ENCODE results near the gene CHID1.
A peak's percentile ranks its signal among the peaks of the same experiment; 100 is the strongest.

Gene CHID1

DNA sequence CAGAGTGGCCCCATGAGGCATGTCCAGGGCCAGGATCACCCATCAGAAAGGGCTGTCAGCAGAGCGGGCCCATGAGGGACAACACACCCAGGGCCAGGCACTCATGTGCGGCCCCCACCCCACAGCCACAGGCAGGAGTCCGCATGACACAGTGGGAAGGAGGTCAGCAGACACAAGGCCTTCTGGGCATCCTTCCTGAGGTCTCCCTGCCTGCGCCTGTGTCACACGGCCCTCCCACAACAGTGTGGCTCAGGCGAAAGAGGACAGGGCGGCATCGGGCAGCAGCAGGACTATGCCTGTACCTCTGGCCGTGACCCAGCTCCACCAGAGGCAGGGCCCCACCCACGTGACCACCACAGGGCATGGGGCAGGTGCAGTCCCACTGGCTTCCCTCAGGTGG, 27.1 kb downstream of the CHID1 start:
- no peak for DNase-seq

- no peak for DNase-seq
These were observed 28.0 kb downstream of the CHID1 start for GRCh38 chr11:882596-882995.

- DNase-seq, result no peak
These were observed 30.2 kb downstream of the CHID1 start for GRCh38 chr11:880447-880846.

DNA sequence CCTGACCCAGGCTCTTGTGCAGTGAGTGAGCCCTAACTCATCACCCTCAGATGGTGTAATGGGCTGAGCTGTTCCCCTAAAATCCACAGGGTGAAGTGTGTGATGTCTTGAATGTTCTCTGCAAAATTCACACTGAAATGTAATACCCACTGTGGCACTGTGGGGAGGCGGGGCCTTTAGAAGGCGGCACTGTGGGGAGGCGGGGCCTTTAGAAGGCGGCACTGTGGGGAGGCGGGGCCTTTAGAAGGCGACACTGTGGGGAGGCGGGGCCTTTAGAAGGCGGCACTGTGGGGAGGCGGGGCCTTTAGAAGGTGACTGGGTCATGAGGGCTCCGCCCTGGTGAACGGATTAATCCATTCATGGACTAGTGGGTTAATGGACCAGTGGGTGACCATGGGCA, 33.0 kb downstream of the CHID1 start:
- peak; percentile 61 for DNase-seq

DNA sequence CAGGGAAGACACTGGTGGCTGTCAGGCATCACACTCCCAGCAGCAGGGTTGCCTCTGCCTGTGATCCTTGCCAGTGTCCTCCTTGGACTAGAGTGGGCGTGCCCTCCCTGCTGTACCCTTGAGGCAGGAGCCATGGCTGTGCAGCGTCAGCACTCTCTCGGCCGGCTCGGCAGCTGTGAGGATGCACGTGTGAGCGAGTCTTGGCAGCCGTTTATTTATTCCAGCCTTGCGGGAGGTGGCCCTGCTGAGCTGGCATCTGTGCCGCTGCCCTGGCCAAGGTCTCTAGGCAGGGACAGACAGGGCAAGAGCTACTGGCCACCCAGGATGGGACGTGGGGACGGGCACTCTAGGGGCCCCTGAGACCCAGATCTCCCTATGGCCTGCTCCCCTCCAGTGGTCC, 34.1 kb downstream of the CHID1 start:
- DNase-seq, result no peak

- no peak for DNase-seq
These were observed 34.8 kb downstream of the CHID1 start for GRCh38 chr11:875769-876301.

GRCh38 chr11:875203-875602, 35.4 kb downstream of the CHID1 start:
- no peak for DNase-seq

GRCh38 chr11:873706-874105, 36.9 kb downstream of the CHID1 start:
- DNase-seq, result no peak

DNA sequence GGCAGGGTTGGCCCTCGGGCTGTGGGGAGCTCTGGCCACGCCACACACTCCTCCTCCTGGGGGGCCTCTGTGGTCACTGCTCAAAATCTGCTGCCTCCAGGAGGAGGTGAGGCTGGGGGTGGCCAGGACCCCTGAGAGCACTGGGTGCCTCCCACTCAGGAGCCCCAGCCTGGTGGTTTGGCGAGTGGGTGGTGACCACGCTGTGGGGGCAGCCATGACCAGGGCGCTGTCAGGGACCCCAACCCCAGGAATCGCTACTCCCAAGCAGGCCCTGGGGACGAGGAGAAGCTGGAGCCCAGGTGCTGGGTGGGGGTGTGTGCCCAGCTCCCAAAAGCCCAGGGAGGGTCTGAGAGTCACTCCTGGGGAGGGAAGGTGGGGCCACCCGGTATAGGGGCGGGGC, 37.8 kb downstream of the CHID1 start:
- DNase-seq, result no peak

- no peak for DNase-seq
These were observed 39.1 kb downstream of the CHID1 start for GRCh38 chr11:871472-871871.

GRCh38 chr11:870418-870817, 40.2 kb downstream of the CHID1 start:
- DNase-seq, result no peak

- DNase-seq, result no peak
These were observed 40.5 kb downstream of the CHID1 start for GRCh38 chr11:870127-870413.

DNA sequence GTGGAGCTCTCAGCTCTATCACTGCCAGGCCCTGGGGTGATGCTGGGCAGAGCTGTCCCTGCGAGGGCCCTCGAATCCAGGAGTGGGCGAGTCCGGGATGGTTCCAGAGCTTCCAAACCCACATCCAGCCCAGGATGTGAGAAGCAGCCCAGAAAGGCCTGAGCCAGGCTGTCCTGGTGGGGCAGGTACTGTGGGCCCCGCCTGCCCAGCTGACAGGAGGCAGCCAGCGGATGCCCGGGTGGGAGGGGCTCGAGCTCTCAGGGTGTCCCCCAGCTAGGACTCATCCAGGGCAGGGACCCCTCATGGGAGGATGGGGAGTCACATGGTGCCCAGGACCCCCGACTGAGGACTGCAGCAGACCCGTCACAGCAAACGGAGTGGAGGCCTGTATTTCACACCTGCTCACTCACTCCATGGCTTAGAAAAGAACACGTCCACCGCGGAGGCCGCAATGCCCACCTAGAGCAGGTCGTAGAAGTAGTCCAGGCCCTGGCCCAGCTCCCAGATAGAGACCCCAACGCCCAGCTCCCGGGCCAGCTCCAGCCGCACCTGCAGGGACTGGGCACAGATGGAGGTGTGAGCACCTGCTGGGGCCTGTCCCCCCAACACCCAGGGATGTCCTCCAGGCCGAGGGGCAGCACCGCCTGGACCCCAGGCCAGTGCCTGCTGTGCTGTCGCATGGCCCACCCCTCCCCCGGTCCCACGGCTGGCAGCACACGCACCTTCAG, 41.0 kb downstream of the CHID1 start:
- DNase-seq, result no peak

DNA sequence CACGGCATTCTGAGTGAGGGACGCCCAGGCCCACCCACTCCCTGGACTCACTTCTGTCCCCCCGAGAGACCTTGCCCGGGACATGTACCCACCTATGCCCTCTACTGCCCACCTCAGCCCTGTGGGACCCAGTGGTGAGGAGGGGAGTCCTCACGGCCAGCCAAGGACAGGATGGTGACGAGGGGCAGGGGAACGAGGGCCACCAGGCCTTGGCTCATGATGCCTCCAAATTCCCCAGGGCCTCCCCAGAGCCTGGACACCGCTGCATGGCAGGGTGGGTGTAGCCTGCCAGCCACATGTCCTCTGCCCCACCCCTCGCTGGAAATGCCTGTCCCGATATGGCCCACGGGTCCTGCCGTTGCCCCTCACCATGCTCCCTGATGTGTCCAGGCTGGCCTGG, 41.8 kb downstream of the CHID1 start:
- DNase-seq, result no peak

DNA sequence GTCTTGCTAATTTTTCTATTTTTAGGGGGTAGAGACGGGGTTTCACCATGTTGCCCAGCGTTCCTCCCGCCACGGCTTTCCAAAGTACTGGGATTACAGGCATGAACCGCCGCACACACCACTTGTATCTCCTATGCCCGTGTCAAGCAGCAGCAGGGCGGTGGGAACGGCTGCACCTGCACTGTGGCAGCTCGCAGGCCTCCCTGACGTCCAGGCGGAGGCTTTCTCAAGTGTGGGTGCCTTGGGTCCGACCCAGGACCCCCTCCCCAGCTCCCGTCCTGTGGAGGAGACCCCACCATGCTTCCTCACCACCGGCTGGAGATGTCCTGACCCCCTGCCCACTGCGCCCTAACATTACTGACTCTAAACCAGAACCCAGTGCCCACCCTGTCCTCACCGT, 42.2 kb downstream of the CHID1 start:
- DNase-seq, result no peak

DNA sequence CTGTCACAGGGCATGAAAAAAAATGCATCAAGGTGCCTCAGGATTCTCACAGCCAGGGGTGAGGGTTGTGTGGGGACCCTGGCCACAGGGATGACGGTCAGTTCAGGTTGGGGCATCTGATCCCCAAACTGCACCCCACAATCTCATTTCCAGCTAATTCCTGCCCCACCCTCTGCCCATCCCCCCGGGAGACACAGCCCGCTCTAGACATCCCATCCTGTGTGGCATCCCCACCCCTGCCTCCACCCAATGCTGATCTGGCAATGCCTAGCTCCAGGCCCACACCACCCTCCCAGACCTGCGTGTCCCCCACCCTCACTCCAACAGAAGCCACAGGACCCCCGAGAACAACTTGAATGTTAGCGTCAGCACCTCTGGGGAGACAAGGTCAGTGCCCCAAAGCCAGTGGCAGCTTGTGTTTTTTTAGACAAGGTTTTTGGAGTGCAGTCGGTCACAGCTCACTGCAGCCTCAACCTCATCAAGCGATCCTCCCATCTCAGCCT, 42.7 kb downstream of the CHID1 start:
- no peak for DNase-seq

DNA sequence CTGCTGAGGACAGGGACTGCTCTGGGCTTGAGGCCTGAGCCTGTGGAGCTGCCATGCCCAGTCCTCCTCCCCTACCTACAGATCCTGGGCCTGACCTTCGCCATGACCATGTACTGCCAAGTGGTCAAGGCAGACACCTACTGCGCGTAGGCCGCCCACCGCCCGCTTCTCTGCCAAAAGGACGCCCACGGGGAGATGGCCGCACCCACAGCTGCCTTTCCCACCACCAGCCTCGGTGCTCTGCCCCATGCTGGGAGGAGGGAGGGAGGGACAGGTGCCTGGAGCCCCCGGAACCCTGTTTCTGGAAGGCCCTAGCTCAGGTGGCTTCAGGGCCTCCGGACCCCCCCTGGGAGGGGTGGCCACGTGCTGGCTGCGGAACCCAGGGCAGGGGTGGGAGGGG, 44.1 kb downstream of the CHID1 start:
- no peak for DNase-seq

GRCh38 chr11:865462-866430, 44.9 kb downstream of the CHID1 start:
- DNase-seq, result no peak

- no peak for DNase-seq
These were observed 45.7 kb downstream of the CHID1 start for GRCh38 chr11:864898-865297.

DNA sequence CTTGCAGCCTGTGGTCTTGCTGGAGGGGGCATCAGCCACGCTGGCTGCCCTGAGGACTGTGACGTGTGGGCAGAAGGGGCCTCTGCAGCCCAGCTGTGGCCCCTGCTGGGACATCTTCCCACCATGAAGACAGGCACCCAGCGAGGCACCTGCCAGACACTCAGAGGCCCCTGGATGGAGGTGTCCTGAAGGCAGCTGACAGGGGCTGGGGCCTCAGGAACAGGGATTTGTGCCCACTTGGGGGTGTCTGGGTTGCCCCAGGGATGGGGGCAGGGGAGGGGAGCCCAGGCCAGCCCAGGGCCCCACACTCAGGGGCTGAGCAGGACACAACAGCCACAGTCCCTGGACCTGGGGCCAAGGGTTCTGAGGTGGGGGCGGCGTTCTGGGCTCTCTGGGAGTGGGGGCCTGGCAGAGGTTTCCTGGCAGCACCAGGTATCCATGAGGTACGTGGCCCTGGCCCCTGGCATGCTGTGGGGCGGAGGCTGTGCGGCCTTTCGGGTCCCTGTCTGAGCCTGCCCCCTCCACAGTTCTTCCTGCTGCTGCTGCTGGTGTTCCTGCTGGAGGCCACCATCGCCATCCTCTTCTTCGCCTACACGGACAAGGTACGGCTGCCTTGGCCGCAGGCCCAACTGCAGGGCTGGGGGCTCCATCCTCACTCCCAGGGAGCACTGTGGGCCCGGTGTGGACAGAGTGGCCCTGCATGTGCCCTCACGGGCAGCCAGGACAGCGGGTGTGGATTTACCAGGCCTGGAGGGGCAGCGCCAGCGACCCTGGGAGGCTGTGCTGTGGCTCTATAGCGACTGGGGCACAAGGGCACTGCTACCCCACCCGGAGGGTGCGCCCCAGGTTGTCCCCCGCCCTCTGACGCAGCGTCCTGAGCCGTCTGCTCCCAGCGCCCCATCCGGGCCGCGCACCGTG, 46.4 kb downstream of the CHID1 start:
- DNase-seq, result no peak

DNA sequence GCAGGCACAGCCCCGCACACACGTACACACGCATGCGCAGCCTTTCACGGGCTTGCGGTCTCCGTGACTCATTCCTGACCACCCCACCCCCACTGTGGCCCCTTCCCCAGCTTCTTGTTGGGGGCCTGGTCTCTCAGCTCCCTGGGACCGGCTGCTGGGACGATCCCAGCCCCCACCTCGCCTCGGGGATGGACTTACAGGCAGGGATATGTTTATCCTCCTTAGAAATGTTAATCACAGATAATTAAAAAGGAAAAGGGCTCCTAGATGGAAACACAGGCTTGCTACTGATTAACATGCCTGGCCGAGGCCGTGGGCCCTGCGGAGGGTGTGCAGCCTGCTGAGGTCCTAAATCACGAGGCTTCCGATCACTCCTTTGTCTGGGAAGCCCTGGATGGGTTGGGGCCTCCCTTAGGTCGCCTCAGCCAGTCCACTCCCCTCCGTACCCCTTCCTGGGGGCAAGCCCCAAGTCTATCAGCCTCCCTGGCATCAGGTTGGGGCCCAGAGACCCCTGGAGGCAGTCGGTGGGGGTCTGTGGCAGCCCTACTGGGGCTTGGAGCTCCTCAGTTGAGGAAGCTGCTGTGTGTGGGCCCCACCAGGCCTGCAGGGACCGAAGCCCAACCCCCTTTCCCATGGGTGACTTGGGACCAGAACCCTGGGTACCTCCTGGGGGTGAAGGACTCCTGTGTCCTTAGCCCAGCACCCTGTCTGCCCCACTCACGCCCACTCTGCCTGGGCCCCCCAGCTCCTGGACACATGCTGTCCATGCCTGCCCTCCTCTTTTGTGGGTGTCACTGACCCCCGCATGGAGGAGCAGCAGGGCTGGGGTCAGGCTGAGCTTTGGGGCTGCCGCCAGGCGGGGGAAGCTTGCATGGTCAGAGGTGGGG, 47.3 kb downstream of the CHID1 start:
- DNase-seq, result no peak

- DNase-seq, result no peak
These were observed 48.0 kb downstream of the CHID1 start for GRCh38 chr11:862696-863022.

Data from stimulated activated CD8-positive, alpha-beta memory T cell treated with anti-CD3 and anti-CD28 coated beads, Interleukin-4, amount 100 ng/mL, for 48 hours (primary cell).